Upper lobe of left lung (tissue), 4 donors: Measurements from ENCODE around the gene EGFR.

Source experiments
- POLR2A ChIP-seq, 4 donors: fragments of 450-650 bp; IDR thresholded peaks; one replicate each; pipeline ENCODE4 v1.5.1; 2016 to 2017; ENCODE audit warnings: antibody characterized with exemption in 4 of 4, mild to moderate bottlenecking in 2 of 4
- POLR2AphosphoS5 ChIP-seq, 2 donors: sonication (generic); formaldehyde crosslinking; IDR thresholded peaks; one replicate each; pipeline ENCODE4 v1.5.1; 2017; ENCODE audit warnings: antibody characterized with exemption in 2 of 2
- TF ChIP-seq, protein P1 (sequence below), 6 experiments: fragments of 450-650 bp in 4 of 6; fragments of 200-600 bp in 2 of 6; sonication (generic) in 2 of 6; IDR thresholded peaks; one replicate each; pipeline ENCODE4 v1.5.1; 2016 to 2019; ENCODE audit warnings: antibody characterized with exemption in 6 of 6

DNA sequence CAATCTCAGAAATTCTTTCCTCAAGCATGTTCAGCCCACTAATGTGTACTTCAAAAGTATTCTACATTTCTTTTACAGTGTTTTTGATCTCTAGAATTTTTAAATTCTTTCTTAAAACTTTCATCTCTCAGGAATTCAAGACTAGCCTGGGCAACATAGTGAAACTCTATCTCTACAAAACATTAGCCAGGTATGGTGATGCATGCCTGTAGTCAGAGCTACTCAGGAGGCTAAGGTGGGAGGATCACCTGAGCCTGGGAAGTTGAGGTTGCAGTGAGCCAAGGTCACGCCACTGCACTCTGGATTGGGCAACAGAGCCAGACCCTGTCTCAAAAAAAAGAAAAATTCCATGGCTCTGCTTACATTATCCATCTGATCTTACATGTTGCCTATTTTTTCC, 5.0 kb upstream of the EGFR start:
- TF ChIP-seq, protein P1, sequence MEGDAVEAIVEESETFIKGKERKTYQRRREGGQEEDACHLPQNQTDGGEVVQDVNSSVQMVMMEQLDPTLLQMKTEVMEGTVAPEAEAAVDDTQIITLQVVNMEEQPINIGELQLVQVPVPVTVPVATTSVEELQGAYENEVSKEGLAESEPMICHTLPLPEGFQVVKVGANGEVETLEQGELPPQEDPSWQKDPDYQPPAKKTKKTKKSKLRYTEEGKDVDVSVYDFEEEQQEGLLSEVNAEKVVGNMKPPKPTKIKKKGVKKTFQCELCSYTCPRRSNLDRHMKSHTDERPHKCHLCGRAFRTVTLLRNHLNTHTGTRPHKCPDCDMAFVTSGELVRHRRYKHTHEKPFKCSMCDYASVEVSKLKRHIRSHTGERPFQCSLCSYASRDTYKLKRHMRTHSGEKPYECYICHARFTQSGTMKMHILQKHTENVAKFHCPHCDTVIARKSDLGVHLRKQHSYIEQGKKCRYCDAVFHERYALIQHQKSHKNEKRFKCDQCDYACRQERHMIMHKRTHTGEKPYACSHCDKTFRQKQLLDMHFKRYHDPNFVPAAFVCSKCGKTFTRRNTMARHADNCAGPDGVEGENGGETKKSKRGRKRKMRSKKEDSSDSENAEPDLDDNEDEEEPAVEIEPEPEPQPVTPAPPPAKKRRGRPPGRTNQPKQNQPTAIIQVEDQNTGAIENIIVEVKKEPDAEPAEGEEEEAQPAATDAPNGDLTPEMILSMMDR (IDR thresholded peaks at IDR 0.05), result no peak
- TF ChIP-seq POLR2A (IDR thresholded peaks at IDR 0.05) (no peak), POLR2AphosphoS5 (IDR thresholded peaks at IDR 0.05) (no peak)
